Neural cell (in vitro differentiated cells): ENCODE results near the gene PAIP1. TPM values are rescaled to one million over a fixed set of nuclear protein-coding genes. Genes with fewer than 3 reads are reported as not detected.

Experiments used
- H2AFZ ChIP-seq: fragments of 200-600, 300-800 bp; sonication (generic), shearing (Covaris generic); 2 replicates; pipeline ENCODE4 v1.6.0; 2014; ENCODE audit warnings: low read depth, mild to moderate bottlenecking, antibody characterized with exemption, low read length, moderate library complexity
- H3F3A ChIP-seq: fragments of 200-600 bp; shearing (Covaris generic); 2 replicates; pipeline ENCODE4 v1.6.1; 2016; ENCODE audit warnings: mild to moderate bottlenecking, moderate library complexity, mixed read lengths, antibody characterized with exemption, low read length; ENCODE audit not compliant: insufficient read depth, poor library complexity, severe bottlenecking
- H3K27ac ChIP-seq: fragments of 200-600, 300-800 bp; sonication (generic), shearing (Covaris generic); 2 replicates; pipeline ENCODE4 v1.5.1; 2014; ENCODE audit warnings: mild to moderate bottlenecking, low read length, moderate library complexity
- H3K27me3 ChIP-seq: fragments of 300-800, 200-600 bp; sonication (generic), shearing (Covaris generic); 2 replicates; pipeline ENCODE4 v1.6.0; 2014; ENCODE audit warnings: mild to moderate bottlenecking, low read depth, low read length, moderate library complexity; ENCODE audit not compliant: insufficient read depth
- H3K36me3 ChIP-seq: fragments of 300-800, 200-600 bp; sonication (generic), shearing (Covaris generic); 2 replicates; pipeline ENCODE4 v1.5.1; 2014; ENCODE audit warnings: mild to moderate bottlenecking, antibody characterized with exemption, low read length, moderate library complexity; ENCODE audit not compliant: insufficient read depth
- H3K4me2 ChIP-seq: fragments of 300-800, 200-600 bp; sonication (generic), shearing (Covaris generic); 2 replicates; pipeline ENCODE4 v1.6.0; 2014; ENCODE audit warnings: mild to moderate bottlenecking, low read length
- H3K4me3 ChIP-seq: fragments of 300-800, 200-600 bp; sonication (generic), shearing (Covaris generic); 2 replicates; pipeline ENCODE4 v1.5.1; 2014; ENCODE audit warnings: mild to moderate bottlenecking, low read length, moderate library complexity
- H3K79me2 ChIP-seq: fragments of 200-600 bp; shearing (Covaris generic); replicated peaks from 2 replicates; pipeline ENCODE4 v1.6.0; 2014; ENCODE audit warnings: mild to moderate bottlenecking, low read length, moderate library complexity; ENCODE audit not compliant: insufficient read depth
- H3K9ac ChIP-seq: fragments of 300-800, 200-600 bp; sonication (generic), shearing (Covaris generic); 2 replicates; pipeline ENCODE4 v1.6.1; 2016; ENCODE audit warnings: mild to moderate bottlenecking, low read length, mixed read lengths
- H3K9me2 ChIP-seq: fragments of 200-600 bp; shearing (Covaris generic); 2 replicates; pipeline ENCODE4 v1.6.1; 2016; ENCODE audit warnings: mild to moderate bottlenecking, low read length, mixed read lengths; ENCODE audit not compliant: insufficient read depth
- H3K9me3 ChIP-seq: fragments of 200-600, 300-800 bp; sonication (generic), shearing (Covaris generic); 2 replicates; pipeline ENCODE4 v1.6.1; 2016; ENCODE audit warnings: mild to moderate bottlenecking, mixed run types, low read length, moderate library complexity, mixed read lengths
- H4K20me1 ChIP-seq: fragments of 200-600 bp; shearing (Covaris generic); 2 replicates; pipeline ENCODE4 v1.6.1; 2016; ENCODE audit warnings: mild to moderate bottlenecking, mixed run types; ENCODE audit not compliant: insufficient read depth
- CTCF ChIP-seq: fragments of 450-650 bp; IDR thresholded peaks from 2 replicates; pipeline ENCODE4 v1.5.1; 2014; ENCODE audit warnings: antibody characterized with exemption, mild to moderate bottlenecking, moderate library complexity; ENCODE audit not compliant: poor library complexity, severe bottlenecking
- EP300 ChIP-seq: fragments of 450-650 bp; conservative IDR thresholded peaks from 2 replicates; pipeline ENCODE4 v1.6.1; 2014; ENCODE audit warnings: antibody characterized with exemption, mild to moderate bottlenecking, moderate library complexity; ENCODE audit not compliant: poor library complexity, severe bottlenecking
- EZH2 ChIP-seq: fragments of 200-600, 300-800 bp; shearing (Covaris generic), sonication (generic); IDR thresholded peaks from 2 replicates; pipeline ENCODE4 v1.6.1; 2014; ENCODE audit warnings: antibody characterized with exemption, low read length, borderline replicate concordance, mild to moderate bottlenecking; ENCODE audit not compliant: insufficient read depth, poor library complexity, severe bottlenecking
- MXI1 ChIP-seq: fragments of 450-650 bp; conservative IDR thresholded peaks from 2 replicates; pipeline ENCODE4 v1.6.1; 2014; ENCODE audit warnings: antibody characterized with exemption, mild to moderate bottlenecking; ENCODE audit not compliant: poor library complexity, severe bottlenecking
- POLR2AphosphoS5 ChIP-seq: IDR thresholded peaks from 2 replicates; pipeline ENCODE4 v1.6.1; 2012
- RAD21 ChIP-seq: fragments of 450-650 bp; conservative IDR thresholded peaks from 2 replicates; pipeline ENCODE4 v1.6.1; 2014; ENCODE audit warnings: antibody characterized with exemption, mild to moderate bottlenecking, moderate library complexity
- REST ChIP-seq: IDR thresholded peaks from 2 replicates; pipeline ENCODE4 v1.6.1; 2012; ENCODE audit warnings: borderline replicate concordance
- SMC3 ChIP-seq: fragments of 450-650 bp; conservative IDR thresholded peaks from 2 replicates; pipeline ENCODE4 v1.6.1; 2014; ENCODE audit warnings: antibody characterized with exemption, mild to moderate bottlenecking, moderate library complexity; ENCODE audit not compliant: poor library complexity
- TAF1 ChIP-seq: IDR thresholded peaks from 2 replicates; pipeline ENCODE4 v1.6.1; 2012; ENCODE audit warnings: low read depth
- polyA plus RNA-seq: library from polyadenylated mRNA; depleted of rRNA; stranded (reverse); fragments of >200 nt; gene quantifications from 2 replicates; pipeline ENCODE4 v1.2.3, GENCODE V29; 2014

PAIP1 gene
- polyA plus RNA-seq, 1 donor from 2014 or later: 276 TPM

- Histone ChIP-seq H3K4me2 (peak overlapping the region; percentile 100), H3F3A (peaks cover 4% of the 10 kb centered on the region), H4K20me1 (no peaks in the 10 kb centered on the region), H2AFZ (no peak overlapping the region), H3K79me2 (peaks cover 68% of the 10 kb centered on the region), H3K9me3 (no peaks in the 10 kb centered on the region), H3K27ac (no peak overlapping the region), H3K36me3 (peaks cover 14% of the 10 kb centered on the region), H3K9ac (no peak overlapping the region), H3K9me2 (no peaks in the 10 kb centered on the region), H3K27me3 (no peaks in the 10 kb centered on the region), H3K4me3 (peak overlapping the region; percentile 86)
- TF ChIP-seq MXI1 (no peak), POLR2AphosphoS5 (no peak), SMC3 (no peak), REST (no peak), EZH2 (no peak), CTCF (no peak), TAF1 (no peak)
Observed at GRCh38 chr5:43554497-43554896, 2.4 kb downstream of the PAIP1 start.

- Histone ChIP-seq H3K36me3 (peaks cover 14% of the 10 kb centered on the region), H3K9ac (no peak overlapping the region), H3K27me3 (no peaks in the 10 kb centered on the region), H3K4me3 (peak overlapping the region; percentile 86), H3K4me2 (peak overlapping the region; percentile 100), H3K79me2 (peaks cover 73% of the 10 kb centered on the region), H2AFZ (no peak overlapping the region), H4K20me1 (no peaks in the 10 kb centered on the region), H3K27ac (no peak overlapping the region), H3K9me2 (no peaks in the 10 kb centered on the region), H3K9me3 (no peaks in the 10 kb centered on the region), H3F3A (peaks cover under 1% of the 10 kb centered on the region)
- TF ChIP-seq REST: no peak
- no peak for TF ChIP-seq TAF1
- no peak for TF ChIP-seq EZH2
- no peak for TF ChIP-seq POLR2AphosphoS5
- no peak for TF ChIP-seq SMC3
- no peak for TF ChIP-seq CTCF
- no peak for TF ChIP-seq RAD21
- TF ChIP-seq MXI1: no peak
- TF ChIP-seq EP300: no peak
Observed at GRCh38 chr5:43553381-43553780, 3.5 kb downstream of the PAIP1 start.
